PC-9 (cell line): ENCODE measurements around the gene LRP3.

Experiments used
- EZH2 ChIP-seq: fragments of 200-600 bp; sonication (generic); IDR thresholded peaks from 2 replicates; pipeline ENCODE4 v1.8.0; 2017; ENCODE audit warnings: antibody characterized with exemption, low read depth
- TF ChIP-seq, protein P1 (sequence below): fragments of 200-600 bp; sonication (generic); conservative IDR thresholded peaks from 2 replicates; pipeline ENCODE4 v1.6.1; 2017; ENCODE audit warnings: mixed run types, antibody characterized with exemption, mild to moderate bottlenecking, moderate library complexity

DNA sequence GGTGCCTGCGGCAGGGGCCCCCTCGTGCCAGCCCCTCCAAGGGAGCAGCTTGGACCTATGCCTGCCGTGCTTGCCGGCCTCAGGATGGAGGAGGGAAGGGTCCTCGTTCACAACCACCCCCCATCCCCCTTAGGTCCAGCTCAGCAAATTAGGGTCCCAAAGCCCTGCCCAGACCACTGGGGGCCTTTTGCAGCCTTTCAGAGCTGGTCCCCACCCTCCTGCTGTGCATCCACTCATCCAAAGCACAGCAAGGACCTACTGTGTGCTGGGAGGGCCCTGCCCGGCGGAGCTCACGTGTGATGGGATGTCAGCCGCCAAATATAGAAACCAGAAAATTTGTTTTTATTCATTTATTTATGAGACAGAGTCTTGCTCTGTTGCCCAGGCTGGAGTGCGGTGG lies 48.0 kb downstream of the LRP3 start:
- TF ChIP-seq, protein P1, sequence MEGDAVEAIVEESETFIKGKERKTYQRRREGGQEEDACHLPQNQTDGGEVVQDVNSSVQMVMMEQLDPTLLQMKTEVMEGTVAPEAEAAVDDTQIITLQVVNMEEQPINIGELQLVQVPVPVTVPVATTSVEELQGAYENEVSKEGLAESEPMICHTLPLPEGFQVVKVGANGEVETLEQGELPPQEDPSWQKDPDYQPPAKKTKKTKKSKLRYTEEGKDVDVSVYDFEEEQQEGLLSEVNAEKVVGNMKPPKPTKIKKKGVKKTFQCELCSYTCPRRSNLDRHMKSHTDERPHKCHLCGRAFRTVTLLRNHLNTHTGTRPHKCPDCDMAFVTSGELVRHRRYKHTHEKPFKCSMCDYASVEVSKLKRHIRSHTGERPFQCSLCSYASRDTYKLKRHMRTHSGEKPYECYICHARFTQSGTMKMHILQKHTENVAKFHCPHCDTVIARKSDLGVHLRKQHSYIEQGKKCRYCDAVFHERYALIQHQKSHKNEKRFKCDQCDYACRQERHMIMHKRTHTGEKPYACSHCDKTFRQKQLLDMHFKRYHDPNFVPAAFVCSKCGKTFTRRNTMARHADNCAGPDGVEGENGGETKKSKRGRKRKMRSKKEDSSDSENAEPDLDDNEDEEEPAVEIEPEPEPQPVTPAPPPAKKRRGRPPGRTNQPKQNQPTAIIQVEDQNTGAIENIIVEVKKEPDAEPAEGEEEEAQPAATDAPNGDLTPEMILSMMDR = no peak
- no peak for TF ChIP-seq EZH2
